H1 (cell line): ENCODE measurements around the gene HNRNPA3. TPM values are rescaled to one million over a fixed set of nuclear protein-coding genes. Genes with fewer than 3 reads are reported as not detected.
A peak's percentile ranks its signal among the peaks of the same experiment; 100 is the strongest.

Source experiments
- CTCF ChIA-PET: fragments of 300-600 bp; sonication (Branson Sonifier 250); formaldehyde crosslinking; loops from one replicate; lab custom pipeline; 2021; ENCODE audit not compliant: partially characterized antibody; lab: Charles Lee
- POLR2A ChIA-PET: fragments of 300-600 bp; sonication (Branson Sonifier 250); formaldehyde crosslinking; loops from one replicate; lab custom pipeline; 2021; ENCODE audit warnings: inconsistent platforms; ENCODE audit not compliant: partially characterized antibody; lab: Charles Lee
- DNase-seq, 2 experiments: peaks; one replicate each; pipeline versions ENCODE4 v3.0.0 to v3.0.0-alpha.2; 2010 to 2022; ENCODE audit warnings: low spot score in 2 of 2, low read depth in 1 of 2, mixed read lengths in 1 of 2
- FAIRE-seq: peaks from 2 replicates; lab custom pipeline; 2011; peaks lifted over from hg19 to GRCh38; lab: Jason Lieb, UNC
- H2AFZ ChIP-seq: 2 replicates; pipeline ENCODE4 v1.8.1; 2012; ENCODE audit warnings: low read length, inconsistent platforms
- H2AK5ac ChIP-seq: 2 replicates; pipeline ENCODE4 v1.6.1; 2013; ENCODE audit warnings: low read depth, low read length
- H2BK120ac ChIP-seq: replicated peaks from 2 replicates; pipeline ENCODE3; 2013; ENCODE audit warnings: low read depth, low read length, inconsistent platforms
- H2BK12ac ChIP-seq: 2 replicates; pipeline ENCODE4 v1.6.1; 2013; ENCODE audit warnings: low read depth, low read length
- H2BK15ac ChIP-seq: 2 replicates; pipeline ENCODE4 v1.6.1; 2013; ENCODE audit warnings: low read length
- H2BK20ac ChIP-seq: 2 replicates; pipeline ENCODE4 v1.6.1; 2013; ENCODE audit warnings: low read length
- H2BK5ac ChIP-seq: 2 replicates; pipeline ENCODE4 v1.6.1; 2013; ENCODE audit warnings: low read depth, low read length
- H3K14ac ChIP-seq: 2 replicates; pipeline ENCODE4 v1.6.1; 2013; ENCODE audit warnings: inconsistent platforms; ENCODE audit not compliant: insufficient read length
- H3K18ac ChIP-seq: 2 replicates; pipeline ENCODE4 v1.6.1; 2013; ENCODE audit warnings: low read length; ENCODE audit errors: extremely low read depth
- H3K23ac ChIP-seq: 2 replicates; pipeline ENCODE4 v1.6.1; 2013; ENCODE audit warnings: inconsistent platforms; ENCODE audit not compliant: insufficient read length
- H3K23me2 ChIP-seq: 2 replicates; pipeline ENCODE4 v1.6.1; 2013; ENCODE audit warnings: low read depth, low read length
- H3K27ac ChIP-seq: 2 replicates; pipeline ENCODE4 v1.6.1; 2011; ENCODE audit warnings: low read depth, low read length, inconsistent platforms
- H3K27me3 ChIP-seq, 4 experiments: replicated peaks in 1 of 4; 1 replicate in 1 of 4; 2 replicates in 3 of 4; pipeline versions ENCODE4 v1.6.1 to v1.8.1; 2011 to 2013; ENCODE audit warnings: low read length in 3 of 4, mild to moderate bottlenecking in 3 of 4, inconsistent platforms in 2 of 4, mixed read lengths in 2 of 4, moderate library complexity in 1 of 4; ENCODE audit not compliant: control insufficient read depth in 3 of 4, insufficient read depth in 3 of 4; ENCODE audit errors: extremely low read depth in 1 of 4
- H3K36me3 ChIP-seq, 4 experiments: 2 replicates each; pipeline versions ENCODE4 v1.6.1 to v1.8.1; 2011 to 2013; ENCODE audit warnings: mild to moderate bottlenecking in 4 of 4, low read length in 3 of 4, moderate library complexity in 2 of 4, control low read depth in 1 of 4, inconsistent platforms in 1 of 4; ENCODE audit not compliant: insufficient read depth in 4 of 4, control insufficient read depth in 2 of 4
- H3K4ac ChIP-seq: replicated peaks from 2 replicates; pipeline ENCODE3; 2013; ENCODE audit warnings: low read length, low read depth, mixed read lengths, inconsistent platforms; ENCODE audit not compliant: insufficient read length
- H3K4me1 ChIP-seq, 4 experiments: replicated peaks in 1 of 4; 1 replicate in 1 of 4; 2 replicates in 3 of 4; pipeline versions ENCODE4 v1.6.1 to v1.8.1; 2011 to 2013; ENCODE audit warnings: low read length in 3 of 4, inconsistent platforms in 2 of 4, mixed read lengths in 1 of 4; ENCODE audit not compliant: insufficient read depth in 4 of 4, control insufficient read depth in 3 of 4
- H3K4me2 ChIP-seq, 2 experiments: 2 replicates each; pipeline versions ENCODE4 v1.6.1 to v1.8.1; 2011 to 2013; ENCODE audit warnings: low read depth in 2 of 2, low read length in 2 of 2, control low read depth in 1 of 2, inconsistent platforms in 1 of 2, mild to moderate bottlenecking in 1 of 2; ENCODE audit not compliant: insufficient read depth in 1 of 2
- H3K4me3 ChIP-seq, 4 experiments: fragments of 200-600, 300-600 bp in 1 of 4; sonication (generic), shearing (Covaris generic), sonication (Bioruptor Twin) in 1 of 4; 2 replicates each; pipeline versions ENCODE4 v1.5.1 to v1.8.1; 2011 to 2016; ENCODE audit warnings: low read length in 4 of 4, low read depth in 3 of 4, control low read depth in 2 of 4, inconsistent platforms in 2 of 4, mild to moderate bottlenecking in 2 of 4, mixed read lengths in 1 of 4, moderate library complexity in 1 of 4; ENCODE audit not compliant: insufficient read depth in 2 of 4; ENCODE audit errors: extremely low read depth in 1 of 4
- H3K56ac ChIP-seq: replicated peaks from 2 replicates; pipeline ENCODE3; 2013; ENCODE audit warnings: low read depth, mild to moderate bottlenecking, mixed read lengths, low read length, inconsistent platforms; ENCODE audit not compliant: insufficient read length
- H3K79me1 ChIP-seq: 2 replicates; pipeline ENCODE4 v1.6.1; 2013; ENCODE audit warnings: low read depth, low read length, control low read depth
- H3K79me2 ChIP-seq, 2 experiments: 2 replicates each; pipeline versions ENCODE4 v1.6.1 to v1.8.1; 2012 to 2013; ENCODE audit warnings: low read length in 2 of 2, mild to moderate bottlenecking in 2 of 2, inconsistent platforms in 1 of 2; ENCODE audit not compliant: insufficient read depth in 2 of 2, control insufficient read depth in 1 of 2
- H3K9ac ChIP-seq, 4 experiments: replicated peaks in 1 of 4; 1 replicate in 1 of 4; 2 replicates in 3 of 4; pipeline versions ENCODE4 v1.6.1 to v1.8.1; 2011 to 2013; ENCODE audit warnings: low read depth in 3 of 4, low read length in 3 of 4, control low read depth in 2 of 4, mild to moderate bottlenecking in 2 of 4, moderate library complexity in 2 of 4, inconsistent platforms in 1 of 4; ENCODE audit errors: extremely low read depth in 1 of 4
- H3K9me3 ChIP-seq, 2 experiments: 2 replicates each; pipeline versions ENCODE4 v1.6.1 to v1.8.1; 2012 to 2013; ENCODE audit warnings: mild to moderate bottlenecking in 2 of 2, moderate library complexity in 2 of 2, control low read depth in 1 of 2, inconsistent platforms in 1 of 2, low read depth in 1 of 2, low read length in 1 of 2, mixed read lengths in 1 of 2; ENCODE audit not compliant: insufficient read depth in 2 of 2
- H4K20me1 ChIP-seq, 2 experiments: replicated peaks in 1 of 2; 2 replicates each; pipeline versions ENCODE3 to v1.8.1; 2011 to 2013; ENCODE audit warnings: inconsistent platforms in 2 of 2, low read length in 2 of 2, mild to moderate bottlenecking in 1 of 2; ENCODE audit not compliant: insufficient read depth in 2 of 2, control insufficient read depth in 1 of 2
- H4K5ac ChIP-seq: 2 replicates; pipeline ENCODE4 v1.6.1; 2013; ENCODE audit warnings: low read length, low read depth, mixed read lengths, inconsistent platforms; ENCODE audit not compliant: insufficient read length
- H4K8ac ChIP-seq: 2 replicates; pipeline ENCODE4 v1.8.0; 2013; ENCODE audit warnings: mild to moderate bottlenecking, moderate library complexity, low read length, inconsistent platforms; ENCODE audit not compliant: insufficient read depth; ENCODE audit errors: extremely low read depth
- H4K91ac ChIP-seq: replicated peaks from 2 replicates; pipeline ENCODE3; 2013; ENCODE audit warnings: low read length, mixed read lengths, inconsistent platforms; ENCODE audit not compliant: insufficient read length
- RBBP5 ChIP-seq: IDR thresholded peaks from 2 replicates; pipeline ENCODE4 v1.7.1; 2012; ENCODE audit warnings: low read depth, mild to moderate bottlenecking, inconsistent platforms, low read length, moderate library complexity, borderline replicate concordance
- SUZ12 ChIP-seq: fragments of 200-600 bp; sonication (generic); IDR thresholded peaks from 2 replicates; pipeline ENCODE4 v1.6.1; 2012; ENCODE audit warnings: mild to moderate bottlenecking, inconsistent platforms, low read length, moderate library complexity, mixed read lengths
- WGBS, 2 experiments: shearing (Covaris generic) in 1 of 2; methylation state at CpG; one replicate each; pipeline versions ENCODE4 v1.1.6 to v1.1.7; 2013 to 2015; ENCODE audit warnings: low lambda C conversion rate in 2 of 2, mixed read lengths in 2 of 2, inconsistent platforms in 1 of 2, low coverage in 1 of 2, missing lambda C conversion rate in 1 of 2; ENCODE audit not compliant: insufficient replicate concordance in 2 of 2, insufficient coverage in 1 of 2, insufficient read length in 1 of 2; ENCODE audit errors: extremely low coverage in 1 of 2, missing lambda C conversion rate in 1 of 2; 5-methylcytosine and 5-hydroxymethylcytosine counted together
- polyA plus RNA-seq, 7 experiments: library from polyadenylated mRNA; depleted of rRNA in 3 of 7; stranded (reverse) in 5 of 7; unstranded in 2 of 7; fragments of >200 nt in 5 of 7; fragments of 200-250 nt in 2 of 7; gene quantifications; 1 replicate in 5 of 7; 2 replicates in 1 of 7; 4 replicates in 1 of 7; pipeline versions ENCODE4 v1.2.1 to v1.2.3, GENCODE V29; 2011 to 2013; ENCODE audit warnings: missing spikeins in 2 of 7, mixed read lengths in 2 of 7
- total RNA-seq: library from RNA; stranded (reverse); fragmentation: NEBNext Ultra II Directional; extraction: Animal tissue kit (Norgen Biotek cat#: 25700); gene quantifications from 2 replicates; pipeline ENCODE4 v1.2.1, GENCODE V29; 2021

The HNRNPA3 gene
- total and polyA plus RNA-seq, 2 of the 8 experiments (the other 6 are each of a cell fraction or from before 2014, with no cell fraction given): 66.1 to 408 TPM

DNA sequence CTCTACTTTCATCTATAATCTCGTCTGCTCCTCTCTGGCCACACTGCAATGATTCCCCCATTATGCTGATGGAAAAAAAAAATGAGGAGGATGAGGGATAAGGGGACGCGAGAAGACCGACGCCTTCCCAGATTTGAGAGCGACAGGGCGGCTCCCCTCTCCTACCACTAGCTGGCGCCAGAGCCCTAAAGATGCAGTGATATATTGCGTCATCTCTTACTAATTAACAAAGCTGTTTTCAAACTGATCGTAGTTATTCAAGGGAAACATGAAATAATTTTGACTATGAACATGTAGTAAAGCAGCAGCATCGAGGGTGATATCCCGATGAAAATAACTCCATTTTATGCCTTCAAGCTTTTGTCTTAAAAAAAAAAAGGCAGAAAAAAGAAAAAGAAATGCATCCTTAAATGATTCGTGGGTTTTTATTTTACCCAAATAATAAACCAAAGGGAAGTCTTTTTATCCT lies 48.0 kb upstream of the HNRNPA3 start:
- CTCF ChIA-PET: interaction anchor here (0.6 to 7.2 kb wide), 61 partner anchors 9 to 595 kb away, joined by 3 to 107 read pairs (median 5); partner anchors contain the start of gene NFE2L2
- no peaks in the 10 kb centered on the region for H3K9me3 ChIP-seq
- TF ChIP-seq RBBP5 (no peak), SUZ12 (no peak)

More for the DNA sequence above, 48.0 kb upstream of the HNRNPA3 start:
- no peaks in the 10 kb centered on the region for H3K36me3 ChIP-seq
- no peak overlapping the region for H2AK5ac ChIP-seq
- no peaks in the 10 kb centered on the region for H3K79me1 ChIP-seq
- no peaks in the 10 kb centered on the region for H4K20me1 ChIP-seq
- H3K27ac ChIP-seq: no peak overlapping the region; the same call in 1 of the 2 replicates
- peaks cover 0 to 10% (median 1%) of the 10 kb centered on the region in 4 experiments; a peak in 4 of 7 replicates for H3K4me1 ChIP-seq
- no peak overlapping the region for H2BK15ac ChIP-seq
- H3K4me3 ChIP-seq: peak overlapping the region in 1 of 4 experiments; percentile 24; a peak in 1 of 8 replicates
- H3K27me3 ChIP-seq: no peaks in the 10 kb centered on the region
- POLR2A ChIA-PET: interaction anchor here (0.6 to 3.3 kb wide), 14 partner anchors 13 to 169 kb away, joined by 3 to 29 read pairs (median 4); partner anchors contain the start of genes HNRNPA3 and NFE2L2
- H2BK5ac ChIP-seq: no peak overlapping the region
- H2BK12ac ChIP-seq: no peak overlapping the region
- H2BK20ac ChIP-seq: no peak overlapping the region
- H3K23ac ChIP-seq: no peak overlapping the region
- peak overlapping the region; percentile 50 for H4K5ac ChIP-seq
- H3K4ac ChIP-seq: no peak overlapping the region
- H4K8ac ChIP-seq: no peak overlapping the region
- H3K14ac ChIP-seq: no peak overlapping the region
- H2AFZ ChIP-seq: peak overlapping the region; percentile 86; the same call in 1 of the 2 replicates
- H2BK120ac ChIP-seq: no peak overlapping the region
- H3K56ac ChIP-seq: no peak overlapping the region
- no peaks in the 10 kb centered on the region; the same call in none of the 2 replicates for H3K23me2 ChIP-seq
- H4K91ac ChIP-seq: no peak overlapping the region
- peak overlapping the region in 1 of 2 experiments; percentile 49; a peak in 2 of 4 replicates for H3K4me2 ChIP-seq
- DNase-seq (peak; percentile 56 to 89), FAIRE-seq (peak; percentile 88)
- no peaks in the 10 kb centered on the region for H3K79me2 ChIP-seq
- H3K18ac ChIP-seq: no peak overlapping the region
- no peak overlapping the region for H3K9ac ChIP-seq
- WGBS, 2 experiments: 13% methylated on average over 13 of the region's 13 CpGs; no CpG with 5 or more reads in 1 of the 2 experiments
